ENCODE measurements around the gene THOC5.

Gene THOC5

DNA sequence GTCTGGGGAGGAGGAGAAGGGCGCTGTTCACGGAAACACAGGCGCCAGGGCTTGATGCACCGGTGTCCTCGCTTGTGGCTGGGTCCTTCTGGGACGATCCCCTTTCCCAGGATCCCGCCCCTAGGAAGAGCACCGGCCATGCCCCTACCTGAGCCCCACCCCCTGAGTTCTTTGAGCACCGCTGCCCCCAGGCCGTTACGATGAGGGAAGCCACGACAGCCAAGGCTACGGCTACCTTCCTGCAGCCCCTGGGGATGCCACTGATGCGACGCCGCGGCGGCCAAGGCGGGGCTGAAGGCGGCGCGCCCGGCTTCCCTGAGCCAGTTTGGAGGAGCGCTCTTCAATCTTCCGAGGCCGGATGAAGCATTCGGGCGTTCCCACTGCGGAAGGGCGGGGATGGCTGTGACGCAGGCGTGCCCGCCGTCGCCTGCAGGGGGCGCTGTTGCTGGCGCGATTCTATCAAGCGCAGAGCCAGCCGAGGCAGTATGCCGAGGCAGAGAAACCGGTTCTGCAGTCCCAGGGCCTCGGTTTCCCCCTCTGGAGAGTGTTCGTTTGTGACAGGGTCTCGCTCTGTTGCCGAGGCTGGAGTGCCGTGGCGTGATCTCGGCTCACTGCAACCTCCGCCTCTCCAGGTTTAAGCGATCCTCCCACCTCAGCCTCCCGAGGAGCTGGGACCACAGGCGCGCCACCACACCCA is 83.2 kb downstream of the THOC5 start:
- DNase-seq = peak; percentile 61

DNA sequence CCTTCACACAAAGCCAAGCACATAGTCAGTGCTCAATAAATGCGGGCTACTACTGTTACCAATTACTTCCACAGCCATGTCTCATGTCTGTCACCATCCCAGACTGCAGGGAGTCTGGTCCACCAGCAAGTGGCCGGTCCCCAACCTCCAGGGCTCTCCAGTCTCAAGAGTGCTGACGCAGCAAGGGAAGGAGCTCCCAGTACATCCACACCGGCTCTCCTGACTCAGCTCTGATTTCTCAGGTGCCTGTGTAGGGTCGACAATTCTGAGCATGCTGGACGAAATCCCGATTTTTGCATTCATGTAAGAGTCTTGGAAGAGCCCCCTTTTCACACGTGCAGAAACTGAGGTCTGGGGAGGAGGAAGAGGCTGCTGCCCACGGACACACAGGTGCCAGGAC is 83.8 kb downstream of the THOC5 start:
- no peak for DNase-seq

DNA sequence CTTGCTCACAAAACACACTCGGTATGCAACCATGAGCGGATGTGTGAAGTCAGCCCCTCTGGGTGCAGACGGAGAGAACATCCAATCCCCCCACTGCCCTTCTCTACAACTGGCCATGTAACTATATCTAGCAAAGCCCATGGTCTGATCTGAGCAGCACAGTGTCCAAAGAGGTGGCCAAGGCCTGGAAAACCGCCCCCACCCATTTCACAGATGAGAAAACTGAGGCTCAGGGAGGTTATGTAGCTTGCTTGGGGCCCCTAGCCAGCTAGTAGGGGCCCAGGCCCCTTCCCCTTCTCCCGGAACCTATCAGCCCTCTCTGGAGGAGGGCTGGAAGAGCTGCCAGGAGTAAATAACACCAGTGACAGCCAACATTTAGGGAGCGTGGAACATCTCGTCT is 89.0 kb downstream of the THOC5 start:
- no peak for DNase-seq

DNA sequence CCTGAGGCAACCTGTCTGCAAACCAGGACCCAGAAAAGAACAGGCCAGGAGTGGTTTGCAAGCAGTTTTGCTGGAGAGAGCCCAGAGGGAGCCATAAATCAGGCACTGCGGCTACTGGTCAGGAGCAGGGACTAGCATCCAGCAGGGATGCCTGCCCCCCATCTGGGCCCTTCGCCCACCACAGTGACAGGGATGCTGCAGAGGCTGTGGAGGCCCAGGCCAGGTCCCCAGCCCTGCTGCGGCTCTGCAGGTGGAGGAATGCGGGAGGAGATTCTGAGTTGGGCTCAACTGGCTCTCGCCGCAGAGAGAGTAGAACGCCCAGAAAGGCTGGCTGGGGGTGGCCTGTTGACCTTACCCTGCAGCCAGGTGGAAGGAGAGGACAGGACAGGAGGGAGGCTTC is 89.9 kb downstream of the THOC5 start:
- DNase-seq = no peak

DNA sequence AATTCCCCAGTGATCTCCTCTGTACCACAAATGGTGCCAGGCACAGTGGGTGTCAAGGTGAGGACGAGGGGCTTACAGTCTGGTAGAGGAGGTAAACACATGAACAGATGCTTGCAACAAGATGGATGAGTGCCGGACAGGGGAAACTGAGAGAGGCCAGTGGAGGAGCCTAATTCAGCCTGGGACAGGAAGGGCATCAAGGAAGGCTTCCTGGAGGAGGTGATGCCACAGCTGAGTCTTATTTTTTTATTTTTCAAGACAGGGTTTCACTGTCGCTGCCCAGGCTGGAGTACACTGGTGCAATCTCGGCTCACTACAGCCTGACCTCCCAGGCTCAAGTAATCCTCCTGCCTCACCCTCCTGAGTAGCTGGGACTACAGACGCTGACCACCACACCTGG is 92.3 kb downstream of the THOC5 start:
- DNase-seq = no peak

DNA sequence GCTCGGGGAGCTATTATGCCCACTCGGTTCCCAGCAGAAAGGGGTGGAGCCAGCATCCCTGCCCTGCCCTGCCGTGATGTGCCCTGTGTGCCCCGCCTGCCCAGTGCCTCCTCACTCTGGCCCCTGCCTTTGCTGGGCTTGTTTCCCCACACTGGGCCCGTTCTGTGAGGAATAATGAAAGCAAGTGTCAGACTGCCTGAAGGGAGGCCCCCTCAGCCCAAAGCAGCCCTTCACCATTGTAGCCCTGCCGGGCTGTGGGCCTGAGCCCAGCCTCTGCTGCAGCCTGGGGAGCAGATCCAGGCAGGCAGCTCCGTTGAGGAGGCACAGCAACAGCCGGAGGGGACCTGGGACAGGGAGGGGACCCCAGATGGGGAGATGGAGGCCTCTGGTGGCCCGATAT is 93.8 kb downstream of the THOC5 start:
- no peak for DNase-seq

DNA sequence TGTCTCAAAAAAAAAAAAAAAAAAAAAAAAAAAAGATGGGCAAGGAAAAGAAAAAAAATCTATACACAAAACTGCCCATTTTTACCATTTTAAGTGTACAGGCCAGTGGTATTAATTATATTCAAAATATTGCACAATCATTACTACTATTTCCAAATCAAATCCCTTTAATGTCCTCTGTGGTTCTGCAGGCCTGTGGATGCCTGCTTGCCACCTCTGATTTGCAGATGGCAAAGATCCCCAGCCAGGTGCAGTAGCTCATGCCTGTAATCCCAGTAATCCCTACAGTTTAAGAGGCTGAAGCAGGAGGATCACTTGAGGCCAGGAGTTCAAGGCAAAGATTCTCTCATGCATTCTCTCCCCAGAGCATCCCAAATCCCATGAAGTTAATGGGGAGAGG is 95.0 kb downstream of the THOC5 start:
- DNase-seq = no peak

DNA sequence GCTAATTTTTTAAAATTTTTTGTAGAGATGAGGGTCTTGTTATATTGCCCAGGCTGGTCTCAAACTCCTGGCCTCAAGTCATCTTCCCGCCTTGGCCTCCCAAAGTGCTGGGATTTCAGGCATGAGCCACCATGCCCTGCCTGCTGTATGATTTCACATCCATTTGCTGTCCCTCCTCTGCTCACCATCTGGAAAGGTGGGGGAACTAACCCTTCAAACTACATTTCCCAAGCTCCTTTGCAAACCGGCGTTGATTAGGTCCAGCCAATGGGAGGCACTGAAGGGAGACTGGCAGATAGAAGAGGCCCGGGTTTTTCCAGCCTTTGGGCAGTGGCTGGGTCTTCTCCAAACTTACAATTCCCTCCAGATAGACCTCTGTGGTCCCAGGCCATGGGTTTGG is 95.8 kb downstream of the THOC5 start:
- DNase-seq = peak; percentile 9

DNA sequence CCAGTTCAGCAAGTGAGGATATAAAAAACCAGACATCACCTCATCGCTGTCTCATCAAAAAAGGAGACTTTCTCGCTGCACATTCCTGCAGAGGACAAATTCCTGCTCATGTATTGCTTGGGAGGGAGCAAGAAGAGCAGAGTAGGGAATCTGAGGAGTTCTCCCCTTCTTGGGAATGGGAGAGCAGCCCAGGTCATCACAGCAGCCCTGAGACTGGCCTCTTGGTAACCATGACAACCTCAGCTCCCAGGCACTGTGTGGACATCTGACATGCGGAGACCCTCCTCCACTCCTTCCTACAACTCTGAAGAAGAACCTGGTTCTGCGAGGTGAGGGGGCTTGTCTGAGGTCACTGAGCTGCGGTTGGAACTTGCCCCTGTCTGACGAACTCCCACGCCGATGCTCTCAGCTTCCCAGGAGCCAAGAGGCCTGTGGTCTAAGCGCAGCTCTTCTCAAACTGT is 97.3 kb downstream of the THOC5 start:
- no peak for DNase-seq

Measured in NCI-H1092 treated with DMSO at 0.1 percent for 48 hours (cell line).